NT2/D1 (cell line): ENCODE results near the gene CACNA2D3.

Experiments used
- DNase-seq: peaks from one replicate; pipeline ENCODE4 v3.0.0-alpha.2; 2011; ENCODE audit warnings: low read depth, low spot score
- H3K27me3 ChIP-seq: 2 replicates; pipeline ENCODE4 v1.6.0; 2011; ENCODE audit warnings: mild to moderate bottlenecking; ENCODE audit not compliant: insufficient read length, insufficient read depth
- H3K36me3 ChIP-seq: 2 replicates; pipeline ENCODE4 v1.6.1; 2011; ENCODE audit warnings: mild to moderate bottlenecking, low read length, mixed read lengths; ENCODE audit not compliant: insufficient read depth, insufficient read length
- H3K4me1 ChIP-seq: 2 replicates; pipeline ENCODE4 v1.5.1; 2011; ENCODE audit not compliant: insufficient read depth, insufficient read length
- H3K4me3 ChIP-seq: 2 replicates; pipeline ENCODE4 v1.5.1; 2011; ENCODE audit warnings: low read depth; ENCODE audit not compliant: insufficient read length
- H3K9ac ChIP-seq: 2 replicates; pipeline ENCODE4 v1.6.0; 2011; ENCODE audit warnings: low read depth; ENCODE audit not compliant: insufficient read length
- H3K9me3 ChIP-seq: 2 replicates; pipeline ENCODE4 v1.5.1; 2011; ENCODE audit warnings: mild to moderate bottlenecking, low read length; ENCODE audit not compliant: insufficient read depth
- SUZ12 ChIP-seq: IDR thresholded peaks from 2 replicates; pipeline ENCODE4 v1.6.1; 2011; ENCODE audit not compliant: insufficient read length, insufficient read depth; ENCODE audit errors: extremely low read depth
- YY1 ChIP-seq: IDR thresholded peaks from 2 replicates; pipeline ENCODE4 v1.6.1; 2011; ENCODE audit not compliant: insufficient read length, insufficient read depth
- ZNF274 ChIP-seq: IDR thresholded peaks from 2 replicates; pipeline ENCODE4 v1.6.1; 2011; ENCODE audit warnings: mild to moderate bottlenecking, low read depth, low read length

The CACNA2D3 gene

GRCh38 chr3:54476891-54477290, 354.5 kb downstream of the CACNA2D3 start:
- no peak overlapping the region for H3K4me3 ChIP-seq
- H3K27me3 ChIP-seq = no peaks in the 10 kb centered on the region
- H3K36me3 ChIP-seq = no peaks in the 10 kb centered on the region
- no peak overlapping the region for H3K9ac ChIP-seq
- TF ChIP-seq SUZ12 = no peak
- TF ChIP-seq YY1 = no peak
- TF ChIP-seq ZNF274 = no peak
- H3K9me3 ChIP-seq = 0 out of 2 replicates have a peak, but pooled peaks cover 3% of the 10 kb centered on the region
- no peak for DNase-seq
- no peaks in the 10 kb centered on the region for H3K4me1 ChIP-seq

GRCh38 chr3:54481606-54482365, 359.4 kb downstream of the CACNA2D3 start:
- Histone ChIP-seq H3K9me3 (peaks cover 8% of the 10 kb centered on the region; the same call in 1 of the 2 replicates), H3K9ac (no peak overlapping the region), H3K36me3 (no peaks in the 10 kb centered on the region), H3K27me3 (no peaks in the 10 kb centered on the region), H3K4me3 (no peak overlapping the region), H3K4me1 (no peaks in the 10 kb centered on the region)
- TF ChIP-seq SUZ12 (no peak), YY1 (no peak), ZNF274 (no peak)
- DNase-seq = no peak

GRCh38 chr3:54484334-54484733, 362.0 kb downstream of the CACNA2D3 start:
- Histone ChIP-seq H3K9ac (no peak overlapping the region), H3K27me3 (no peaks in the 10 kb centered on the region), H3K9me3 (peaks cover 8% of the 10 kb centered on the region; the same call in 1 of the 2 replicates), H3K4me1 (no peaks in the 10 kb centered on the region), H3K36me3 (no peaks in the 10 kb centered on the region), H3K4me3 (no peak overlapping the region)
- no peak for DNase-seq
- TF ChIP-seq SUZ12 (no peak), YY1 (no peak), ZNF274 (no peak)

GRCh38 chr3:54486317-54486716, 364.0 kb downstream of the CACNA2D3 start:
- Histone ChIP-seq H3K36me3 (no peaks in the 10 kb centered on the region), H3K9me3 (peaks cover 4% of the 10 kb centered on the region; the same call in 1 of the 2 replicates), H3K4me3 (no peak overlapping the region), H3K4me1 (no peaks in the 10 kb centered on the region), H3K27me3 (no peaks in the 10 kb centered on the region), H3K9ac (no peak overlapping the region)
- TF ChIP-seq SUZ12 = no peak
- TF ChIP-seq YY1 = no peak
- TF ChIP-seq ZNF274 = no peak
- DNase-seq = no peak

GRCh38 chr3:54488297-54488696, 365.9 kb downstream of the CACNA2D3 start:
- no peaks in the 10 kb centered on the region for H3K36me3 ChIP-seq
- no peak for TF ChIP-seq SUZ12
- no peak for TF ChIP-seq ZNF274
- no peak for TF ChIP-seq YY1
- H3K4me3 ChIP-seq = no peak overlapping the region
- no peaks in the 10 kb centered on the region for H3K27me3 ChIP-seq
- no peak overlapping the region for H3K9ac ChIP-seq
- H3K4me1 ChIP-seq = no peaks in the 10 kb centered on the region
- DNase-seq = no peak
- H3K9me3 ChIP-seq = no peaks in the 10 kb centered on the region

GRCh38 chr3:54494209-54494608, 371.9 kb downstream of the CACNA2D3 start:
- no peaks in the 10 kb centered on the region for H3K36me3 ChIP-seq
- TF ChIP-seq YY1 (no peak), ZNF274 (no peak), SUZ12 (no peak)
- peaks cover 11% of the 10 kb centered on the region; the same call in 1 of the 2 replicates for H3K9me3 ChIP-seq
- H3K27me3 ChIP-seq = no peaks in the 10 kb centered on the region
- no peaks in the 10 kb centered on the region for H3K4me1 ChIP-seq
- no peak for DNase-seq
- no peak overlapping the region for H3K4me3 ChIP-seq
- H3K9ac ChIP-seq = no peak overlapping the region

- H3K4me1 ChIP-seq = no peaks in the 10 kb centered on the region
- H3K36me3 ChIP-seq = no peaks in the 10 kb centered on the region
- H3K9me3 ChIP-seq = no peaks in the 10 kb centered on the region
- no peak for DNase-seq
- no peaks in the 10 kb centered on the region for H3K27me3 ChIP-seq
- H3K9ac ChIP-seq = no peak overlapping the region
- TF ChIP-seq ZNF274 (no peak), YY1 (no peak), SUZ12 (no peak)
- no peak overlapping the region for H3K4me3 ChIP-seq
Measured at GRCh38 chr3:54506603-54507002, 384.3 kb downstream of the CACNA2D3 start.
